GM06990 (cell line): ENCODE data around the gene CLOCK.

Source experiments
- DNase-seq: peaks from one replicate; pipeline ENCODE4 v3.0.0-alpha.2; 2011; ENCODE audit not compliant: insufficient read length; ENCODE audit errors: extremely low read depth
- H3K27me3 ChIP-seq: replicated peaks from 2 replicates; pipeline ENCODE4 v1.6.0; 2011; ENCODE audit warnings: low read length; ENCODE audit not compliant: control insufficient read depth, insufficient read depth
- H3K36me3 ChIP-seq: 2 replicates; pipeline ENCODE4 v1.5.1; 2011; ENCODE audit warnings: low read length; ENCODE audit not compliant: control insufficient read depth, insufficient read depth
- H3K4me3 ChIP-seq: replicated peaks from 2 replicates; pipeline ENCODE4 v1.5.1; 2011; ENCODE audit warnings: low read depth, mild to moderate bottlenecking, control low read depth, low read length
- CTCF ChIP-seq: IDR thresholded peaks from 2 replicates; pipeline ENCODE4 v1.5.1; 2011; ENCODE audit warnings: low read length, control low read depth, mild to moderate bottlenecking, inconsistent platforms; ENCODE audit not compliant: insufficient read depth, poor library complexity, severe bottlenecking

CLOCK gene

GRCh38 chr4:55546506-55546755 lies 278 bp downstream of the CLOCK start:
- TF ChIP-seq CTCF, result no peak

GRCh38 chr4:55545641-55546505 lies 836 bp downstream of the CLOCK start:
- Histone ChIP-seq H3K27me3 (no peaks in the 10 kb centered on the region), H3K4me3 (peak overlapping the region; percentile 87), H3K36me3 (no peaks in the 10 kb centered on the region)
- DNase-seq, result peak; percentile 90
- no peak for TF ChIP-seq CTCF

More at GRCh38 chr4:55546506-55546755, 278 bp downstream of the CLOCK start:
- DNase-seq, result no peak
- Histone ChIP-seq H3K36me3 (no peaks in the 10 kb centered on the region), H3K4me3 (peak overlapping the region; percentile 87), H3K27me3 (no peaks in the 10 kb centered on the region)

- TF ChIP-seq CTCF, result no peak
- Histone ChIP-seq H3K27me3 (no peaks in the 10 kb centered on the region), H3K36me3 (no peaks in the 10 kb centered on the region), H3K4me3 (peak overlapping the region; percentile 87)
- DNase-seq, result no peak
These were observed 1.6 kb downstream of the CLOCK start for GRCh38 chr4:55545151-55545550.

GRCh38 chr4:55543858-55544257 lies 2.9 kb downstream of the CLOCK start:
- no peak for DNase-seq
- H3K27me3 ChIP-seq, result no peaks in the 10 kb centered on the region
- peak; percentile 16 for TF ChIP-seq CTCF
- H3K36me3 ChIP-seq, result no peaks in the 10 kb centered on the region
- no peak overlapping the region for H3K4me3 ChIP-seq

GRCh38 chr4:55540271-55540670 lies 6.4 kb downstream of the CLOCK start:
- no peaks in the 10 kb centered on the region for H3K36me3 ChIP-seq
- no peak for DNase-seq
- no peaks in the 10 kb centered on the region for H3K27me3 ChIP-seq
- no peak overlapping the region for H3K4me3 ChIP-seq
- TF ChIP-seq CTCF, result no peak

- H3K27me3 ChIP-seq, result no peaks in the 10 kb centered on the region
- TF ChIP-seq CTCF, result no peak
- no peaks in the 10 kb centered on the region for H3K36me3 ChIP-seq
- no peak overlapping the region for H3K4me3 ChIP-seq
- no peak for DNase-seq
These were observed 7.1 kb downstream of the CLOCK start for GRCh38 chr4:55539658-55540057.
